GM13976 (cell line): ENCODE data around the gene ALKBH6.

Source experiments
- DNase-seq: peaks from one replicate; pipeline ENCODE4 v3.0.0; 2012; ENCODE audit warnings: low spot score
- CTCF ChIP-seq: IDR thresholded peaks from 2 replicates; pipeline ENCODE4 v1.5.1; 2012; ENCODE audit warnings: borderline replicate concordance, mild to moderate bottlenecking; ENCODE audit not compliant: insufficient read depth; ENCODE audit errors: extremely low read depth, missing control alignments, control extremely low read depth
- in situ Hi-C: fragments of 300-500 bp; cut with MboI; formaldehyde crosslinking; loops from one replicate; pipeline ENCODE4 v1.12.0; 2022; ENCODE audit warnings: low sequenced_read_pairs, mixed read lengths, inconsistent platforms; ENCODE audit not compliant: unreplicated experiment

The ALKBH6 gene

GRCh38 chr19:35992907-35993765 lies 20.9 kb downstream of the ALKBH6 start:
- in situ Hi-C loops: no loop called here
- TF ChIP-seq CTCF: no peak
- peak; percentile 55 for DNase-seq

DNA sequence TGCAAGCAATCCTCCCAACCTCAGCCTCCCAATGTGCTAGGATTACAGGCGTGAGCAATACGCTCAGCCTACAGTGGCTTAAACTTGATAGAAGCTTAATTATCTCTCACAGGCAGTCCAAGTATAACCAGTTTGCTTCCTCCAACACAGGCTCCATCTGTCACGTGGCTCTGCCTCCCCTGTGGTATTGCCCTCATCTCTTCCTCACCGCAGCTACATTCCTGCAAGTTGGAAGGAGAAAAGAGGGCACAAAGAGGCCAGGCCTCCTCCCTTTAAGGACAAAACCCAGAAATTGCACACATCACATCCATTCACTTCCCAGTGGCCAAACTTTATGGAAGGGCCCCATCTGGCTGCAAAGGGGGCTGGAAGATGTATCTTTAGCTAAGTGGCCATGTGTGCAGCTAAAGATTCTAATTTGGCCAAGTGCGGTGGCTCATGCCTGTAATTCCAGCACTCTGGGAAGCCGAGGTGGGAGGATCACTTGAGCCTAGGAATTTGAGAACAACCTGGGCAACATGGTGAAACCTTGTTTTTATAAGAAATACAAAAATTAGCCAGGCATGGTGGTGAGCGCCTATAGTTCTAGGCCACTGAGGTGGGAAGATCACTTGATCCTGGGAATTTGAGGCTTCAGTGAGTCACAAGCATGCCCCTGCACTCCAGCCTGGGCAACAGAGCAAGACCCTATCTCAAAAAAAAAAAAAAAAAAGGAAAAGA lies 22.1 kb downstream of the ALKBH6 start:
- TF ChIP-seq CTCF: no peak
- in situ Hi-C loops: no loop called here
- no peak for DNase-seq

GRCh38 chr19:35990771-35991730 lies 23.0 kb downstream of the ALKBH6 start:
- DNase-seq: no peak
- in situ Hi-C loops: no loop called here
- TF ChIP-seq CTCF: no peak

DNA sequence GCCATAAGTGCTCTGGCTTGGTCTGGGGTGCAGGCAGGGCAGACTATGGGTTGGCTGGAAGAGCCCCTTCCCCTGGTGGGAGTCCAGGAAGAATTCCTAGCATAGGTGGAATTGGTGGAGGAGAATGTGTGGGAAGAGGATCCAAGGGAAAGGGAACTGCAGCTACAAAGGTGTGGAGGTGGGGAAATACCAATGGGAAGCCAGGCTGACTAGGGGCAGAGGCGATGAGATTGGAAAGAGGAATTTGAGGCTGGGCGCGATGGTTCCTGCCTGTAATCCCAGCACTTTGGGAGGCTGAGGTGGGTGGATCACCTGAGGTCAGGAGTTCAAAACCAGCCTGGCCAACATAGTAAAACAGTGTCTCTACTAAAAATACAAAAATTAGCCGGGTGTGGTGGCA lies 23.9 kb downstream of the ALKBH6 start:
- no peak for DNase-seq
- TF ChIP-seq CTCF: no peak
- in situ Hi-C loops: no loop called here

GRCh38 chr19:35988824-35989223 lies 25.2 kb downstream of the ALKBH6 start:
- no peak for DNase-seq
- in situ Hi-C loops: no loop called here
- TF ChIP-seq CTCF: no peak

DNA sequence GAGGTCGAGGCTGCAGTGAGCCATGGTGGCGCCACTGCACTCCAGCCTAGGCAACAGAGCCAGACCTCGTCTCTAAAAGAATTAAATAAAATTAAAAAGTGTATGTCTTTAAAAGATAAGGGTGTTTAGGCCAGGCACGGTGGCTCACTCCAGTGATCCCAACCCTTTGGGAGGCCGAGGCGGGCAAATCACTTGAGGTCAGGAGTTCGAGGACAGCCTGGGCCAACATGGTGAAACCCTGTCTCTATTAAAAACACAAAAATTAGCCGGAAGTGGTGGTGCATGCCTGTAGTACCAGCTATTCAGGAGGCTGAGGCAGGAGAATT lies 26.5 kb downstream of the ALKBH6 start:
- no peak for TF ChIP-seq CTCF
- in situ Hi-C loops: no loop called here
- DNase-seq: no peak
